Adrenal gland (tissue), 5 donors: Measurements from ENCODE around the gene PRKAR1A.

ENCODE experiments used
- POLR2A ChIP-seq, 2 donors: fragments of 450-650 bp; IDR thresholded peaks; one replicate each; pipeline ENCODE4 v1.6.1; 2017; ENCODE audit warnings: antibody characterized with exemption in 2 of 2, mild to moderate bottlenecking in 2 of 2, moderate library complexity in 1 of 2
- TF ChIP-seq, protein P1 (sequence below), 6 experiments: fragments of 450-650 bp in 4 of 6; fragments of 200-600 bp in 2 of 6; sonication (generic) in 1 of 6; IDR thresholded peaks; 1 replicate in 5 of 6; 2 replicates in 1 of 6; pipeline versions ENCODE4 v1.5.1 to v1.8.0; 2016 to 2021; ENCODE audit warnings: antibody characterized with exemption in 6 of 6, mild to moderate bottlenecking in 2 of 6, moderate library complexity in 1 of 6
- donor health status: DM: no; HTN: no; CAD: no.

DNA sequence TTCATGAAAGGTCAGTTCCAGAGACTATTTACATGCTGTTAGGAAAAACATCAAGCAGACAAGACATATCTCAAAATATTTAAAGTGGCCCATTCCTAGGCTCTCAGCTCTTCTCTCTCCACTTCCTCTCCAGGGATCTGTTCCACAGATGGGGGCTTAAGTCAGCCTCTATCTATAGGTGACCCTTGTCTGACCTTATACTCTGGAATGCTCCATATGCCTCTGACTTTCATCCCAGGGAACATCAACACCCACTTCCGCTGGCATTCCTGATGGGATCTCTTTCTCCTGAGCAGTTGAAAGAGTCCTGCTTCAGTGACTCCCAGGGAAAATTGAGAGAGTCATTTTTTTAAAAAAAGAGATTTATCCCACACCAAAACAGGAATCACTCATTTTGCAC, 43.4 kb upstream of the PRKAR1A start:
- TF ChIP-seq, protein P1, sequence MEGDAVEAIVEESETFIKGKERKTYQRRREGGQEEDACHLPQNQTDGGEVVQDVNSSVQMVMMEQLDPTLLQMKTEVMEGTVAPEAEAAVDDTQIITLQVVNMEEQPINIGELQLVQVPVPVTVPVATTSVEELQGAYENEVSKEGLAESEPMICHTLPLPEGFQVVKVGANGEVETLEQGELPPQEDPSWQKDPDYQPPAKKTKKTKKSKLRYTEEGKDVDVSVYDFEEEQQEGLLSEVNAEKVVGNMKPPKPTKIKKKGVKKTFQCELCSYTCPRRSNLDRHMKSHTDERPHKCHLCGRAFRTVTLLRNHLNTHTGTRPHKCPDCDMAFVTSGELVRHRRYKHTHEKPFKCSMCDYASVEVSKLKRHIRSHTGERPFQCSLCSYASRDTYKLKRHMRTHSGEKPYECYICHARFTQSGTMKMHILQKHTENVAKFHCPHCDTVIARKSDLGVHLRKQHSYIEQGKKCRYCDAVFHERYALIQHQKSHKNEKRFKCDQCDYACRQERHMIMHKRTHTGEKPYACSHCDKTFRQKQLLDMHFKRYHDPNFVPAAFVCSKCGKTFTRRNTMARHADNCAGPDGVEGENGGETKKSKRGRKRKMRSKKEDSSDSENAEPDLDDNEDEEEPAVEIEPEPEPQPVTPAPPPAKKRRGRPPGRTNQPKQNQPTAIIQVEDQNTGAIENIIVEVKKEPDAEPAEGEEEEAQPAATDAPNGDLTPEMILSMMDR (IDR thresholded peaks at IDR 0.05): no peak
- TF ChIP-seq POLR2A (IDR thresholded peaks at IDR 0.05): no peak
